ENCODE results near the gene KANSL1.

Gene KANSL1

GRCh38 chr17:46092991-46093390 lies 100.2 kb downstream of the KANSL1 start:
- no peak overlapping the region for H3K27ac ChIP-seq (ENCODE audit: low read depth, low read length)
- TF ChIP-seq EZH2phosphoT487 (conservative IDR thresholded peaks at IDR 0.05; ENCODE audit: low read length) (no peak), CTCF (IDR thresholded peaks at IDR 0.05; ENCODE audit: insufficient read depth, low read length, poor library complexity, severe bottlenecking) (no peak)
- H3K9me2 ChIP-seq (replicated peaks; ENCODE audit: insufficient read depth, low read length): no peaks in the 10 kb centered on the region
- no peak overlapping the region for H3K4me3 ChIP-seq (ENCODE audit: insufficient read depth, low read length, poor library complexity, severe bottlenecking)
- no peaks in the 10 kb centered on the region for H3K9me3 ChIP-seq (ENCODE audit: insufficient read depth, low read length)
- H3F3A ChIP-seq (ENCODE audit: insufficient read depth): peaks cover 5% of the 10 kb centered on the region; the same call in 1 of the 2 replicates
- peaks cover 77% of the 10 kb centered on the region for H3K79me2 ChIP-seq (ENCODE audit: insufficient read depth, low read length)
- peaks cover 10% of the 10 kb centered on the region; the same call in 1 of the 2 replicates for H4K20me1 ChIP-seq (ENCODE audit: low read depth, low read length)
- no peak overlapping the region for H3K9ac ChIP-seq (ENCODE audit: low read length)
- no peaks in the 10 kb centered on the region for H3K27me3 ChIP-seq (ENCODE audit: low read length)
- peaks cover 27% of the 10 kb centered on the region; the same call in 1 of the 2 replicates for H3K36me3 ChIP-seq (ENCODE audit: low read length)
- H3K4me2 ChIP-seq (ENCODE audit: low read depth, low read length, poor library complexity, severe bottlenecking): no peak overlapping the region
- H2AFZ ChIP-seq (ENCODE audit: low read depth, low read length, severe bottlenecking): no peak overlapping the region

GRCh38 chr17:46090871-46091270 lies 102.4 kb downstream of the KANSL1 start:
- H4K20me1 ChIP-seq (ENCODE audit: low read depth, low read length): peaks cover 14% of the 10 kb centered on the region; the same call in 1 of the 2 replicates
- TF ChIP-seq EZH2phosphoT487 (conservative IDR thresholded peaks at IDR 0.05; ENCODE audit: low read length) (no peak), CTCF (IDR thresholded peaks at IDR 0.05; ENCODE audit: insufficient read depth, low read length, poor library complexity, severe bottlenecking) (no peak)

GRCh38 chr17:46089389-46089965 lies 103.8 kb downstream of the KANSL1 start:
- no peaks in the 10 kb centered on the region for H3K9me2 ChIP-seq (replicated peaks; ENCODE audit: insufficient read depth, low read length)
- no peak overlapping the region for H3K4me3 ChIP-seq (ENCODE audit: insufficient read depth, low read length, poor library complexity, severe bottlenecking)
- 0 out of 2 replicates have a peak, but pooled peaks cover 12% of the 10 kb centered on the region for H4K20me1 ChIP-seq (ENCODE audit: low read depth, low read length)
- H3F3A ChIP-seq (ENCODE audit: insufficient read depth): no peaks in the 10 kb centered on the region
- TF ChIP-seq EZH2phosphoT487 (conservative IDR thresholded peaks at IDR 0.05; ENCODE audit: low read length): no peak
- no peak for TF ChIP-seq CTCF (IDR thresholded peaks at IDR 0.05; ENCODE audit: insufficient read depth, low read length, poor library complexity, severe bottlenecking)
- H2AFZ ChIP-seq (ENCODE audit: low read depth, low read length, severe bottlenecking): no peak overlapping the region
- no peak overlapping the region for H3K9ac ChIP-seq (ENCODE audit: low read length)
- H3K36me3 ChIP-seq (ENCODE audit: low read length): peaks cover 23% of the 10 kb centered on the region; the same call in 1 of the 2 replicates
- H3K79me2 ChIP-seq (ENCODE audit: insufficient read depth, low read length): peaks cover 72% of the 10 kb centered on the region
- no peak overlapping the region for H3K4me2 ChIP-seq (ENCODE audit: low read depth, low read length, poor library complexity, severe bottlenecking)
- H3K27me3 ChIP-seq (ENCODE audit: low read length): no peaks in the 10 kb centered on the region
- H3K27ac ChIP-seq (ENCODE audit: low read depth, low read length): no peak overlapping the region
- no peaks in the 10 kb centered on the region for H3K9me3 ChIP-seq (ENCODE audit: insufficient read depth, low read length)

More at GRCh38 chr17:46090871-46091270, 102.4 kb downstream of the KANSL1 start:
- no peak overlapping the region for H3K4me3 ChIP-seq (ENCODE audit: insufficient read depth, low read length, poor library complexity, severe bottlenecking)
- peaks cover 4% of the 10 kb centered on the region; the same call in 1 of the 2 replicates for H3F3A ChIP-seq (ENCODE audit: insufficient read depth)
- no peak overlapping the region for H3K9ac ChIP-seq (ENCODE audit: low read length)
- H2AFZ ChIP-seq (ENCODE audit: low read depth, low read length, severe bottlenecking): no peak overlapping the region
- no peak overlapping the region for H3K27ac ChIP-seq (ENCODE audit: low read depth, low read length)
- H3K27me3 ChIP-seq (ENCODE audit: low read length): no peaks in the 10 kb centered on the region
- H3K4me2 ChIP-seq (ENCODE audit: low read depth, low read length, poor library complexity, severe bottlenecking): no peak overlapping the region
- no peaks in the 10 kb centered on the region for H3K9me2 ChIP-seq (replicated peaks; ENCODE audit: insufficient read depth, low read length)
- no peaks in the 10 kb centered on the region for H3K9me3 ChIP-seq (ENCODE audit: insufficient read depth, low read length)
- H3K36me3 ChIP-seq (ENCODE audit: low read length): peaks cover 27% of the 10 kb centered on the region; the same call in 1 of the 2 replicates
- H3K79me2 ChIP-seq (ENCODE audit: insufficient read depth, low read length): peaks cover 75% of the 10 kb centered on the region

Data from SU-DHL-6 (cell line).